Endothelial cell of umbilical vein (primary cell): ENCODE measurements around the gene MEGF11. TPM values are rescaled to one million over a fixed set of nuclear protein-coding genes. Genes with fewer than 3 reads are reported as not detected.

Experiments used
- BruUV-seq: library from RNA; stranded (reverse); fragments of 400-500 nt; replicated peaks from 2 replicates; lab custom pipeline; 2021; lab: Mats Ljungman, UMichigan
- CTCF ChIA-PET: fragments of 300-600, 350-600 bp; sonication (Branson Sonifier 250); formaldehyde crosslinking; loops from one replicate; lab custom pipeline; 2021; ENCODE audit warnings: antibody characterized with exemption, inconsistent platforms; lab: Charles Lee
- POLR2A ChIA-PET: fragments of 300-600, 350-600 bp; sonication (Branson Sonifier 250); formaldehyde crosslinking; loops from one replicate; lab custom pipeline; 2021; ENCODE audit warnings: antibody characterized with exemption, inconsistent platforms; lab: Charles Lee
- DNase-seq: peaks from one replicate; pipeline ENCODE4 v3.0.0-alpha.2; 2011; ENCODE audit warnings: low read depth, low spot score
- FAIRE-seq: peaks from 2 replicates; lab custom pipeline; 2011; peaks lifted over from hg19 to GRCh38; lab: Jason Lieb, UNC
- H2AFZ ChIP-seq: 2 replicates; pipeline ENCODE4 v1.6.0; 2012; ENCODE audit warnings: low read depth, low read length, control low read depth, inconsistent platforms
- H3K27ac ChIP-seq: 2 replicates; pipeline ENCODE4 v1.5.1; 2011; ENCODE audit warnings: low read depth, mild to moderate bottlenecking, control low read depth, low read length, moderate library complexity; ENCODE audit not compliant: insufficient read depth
- H3K27me3 ChIP-seq, 2 experiments: 2 replicates each; pipeline versions ENCODE4 v1.6.0 to v1.6.1; 2011; ENCODE audit warnings: low read length in 2 of 2, mixed read lengths in 1 of 2; ENCODE audit not compliant: control insufficient read depth in 2 of 2, insufficient read depth in 2 of 2
- H3K36me3 ChIP-seq, 2 experiments: 2 replicates in 1 of 2; 3 replicates in 1 of 2; pipeline ENCODE4 v1.5.1; 2011; ENCODE audit warnings: low read length in 2 of 2, mild to moderate bottlenecking in 1 of 2, moderate library complexity in 1 of 2; ENCODE audit not compliant: control insufficient read depth in 2 of 2, insufficient read depth in 2 of 2; ENCODE audit errors: extremely low read depth in 1 of 2
- H3K4me1 ChIP-seq: 3 replicates; pipeline ENCODE4 v1.5.1; 2011; ENCODE audit warnings: mild to moderate bottlenecking, low read length; ENCODE audit not compliant: control insufficient read depth, insufficient read depth; ENCODE audit errors: extremely low read depth
- H3K4me2 ChIP-seq: 2 replicates; pipeline ENCODE4 v1.6.1; 2011; ENCODE audit warnings: low read length, control low read depth, mixed read lengths; ENCODE audit not compliant: insufficient read depth
- H3K4me3 ChIP-seq, 3 experiments: fragments of 200-600 bp in 1 of 3; sonication (generic), shearing (Covaris generic) in 1 of 3; replicated peaks in 1 of 3; 2 replicates each; pipeline ENCODE4 v1.5.1; 2011 to 2016; ENCODE audit warnings: control low read depth in 3 of 3, low read length in 3 of 3, mild to moderate bottlenecking in 2 of 3, inconsistent platforms in 1 of 3, low read depth in 1 of 3, moderate library complexity in 1 of 3; ENCODE audit not compliant: insufficient read depth in 1 of 3
- H3K79me2 ChIP-seq: 2 replicates; pipeline ENCODE4 v1.6.0; 2012; ENCODE audit warnings: low read length, inconsistent platforms; ENCODE audit not compliant: control insufficient read depth, insufficient read depth
- H3K9ac ChIP-seq: replicated peaks from 2 replicates; pipeline ENCODE3; 2011; ENCODE audit warnings: low read length, control low read depth; ENCODE audit not compliant: insufficient read depth; ENCODE audit errors: extremely low read depth
- H3K9me1 ChIP-seq: replicated peaks from 3 replicates; pipeline ENCODE4 v1.6.0; 2011; ENCODE audit warnings: mild to moderate bottlenecking, low read length; ENCODE audit not compliant: control insufficient read depth, insufficient read depth; ENCODE audit errors: extremely low read depth
- H3K9me3 ChIP-seq: replicated peaks from 2 replicates; pipeline ENCODE4 v1.5.1; 2012; ENCODE audit warnings: low read length, inconsistent platforms; ENCODE audit not compliant: control insufficient read depth, insufficient read depth
- H4K20me1 ChIP-seq: replicated peaks from 2 replicates; pipeline ENCODE3; 2011; ENCODE audit warnings: mild to moderate bottlenecking, low read length; ENCODE audit not compliant: control insufficient read depth, insufficient read depth; ENCODE audit errors: extremely low read depth
- CTCF ChIP-seq, 2 donors: IDR thresholded peaks; 1 replicate in 1 of 2; 2 replicates in 1 of 2; pipeline ENCODE4 v1.5.1; 2011; ENCODE audit warnings: low read length in 2 of 2, mild to moderate bottlenecking in 2 of 2, moderate library complexity in 2 of 2, control low read depth in 1 of 2, inconsistent platforms in 1 of 2, low read depth in 1 of 2; ENCODE audit not compliant: insufficient read depth in 1 of 2; ENCODE audit errors: extremely low read depth in 1 of 2
- EZH2 ChIP-seq: IDR thresholded peaks from 2 replicates; pipeline ENCODE4 v1.6.1; 2012; ENCODE audit warnings: borderline replicate concordance, low read depth, mild to moderate bottlenecking, moderate library complexity, low read length, inconsistent platforms; ENCODE audit not compliant: severe bottlenecking
- FOS ChIP-seq: IDR thresholded peaks from 2 replicates; pipeline ENCODE4 v1.6.1; 2011; ENCODE audit warnings: mild to moderate bottlenecking, low read length, moderate library complexity, borderline replicate concordance; ENCODE audit not compliant: insufficient read depth
- GATA2 ChIP-seq: IDR thresholded peaks from 2 replicates; pipeline ENCODE4 v1.7.0; 2011; ENCODE audit warnings: low read depth, mild to moderate bottlenecking, moderate library complexity, mixed read lengths, low read length; ENCODE audit not compliant: insufficient read length, insufficient read depth
- JUN ChIP-seq: IDR thresholded peaks from 2 replicates; pipeline ENCODE4 v1.6.1; 2011; ENCODE audit warnings: borderline replicate concordance, low read depth; ENCODE audit not compliant: insufficient read length, insufficient read depth
- MAX ChIP-seq: IDR thresholded peaks from 2 replicates; pipeline ENCODE4 v1.6.1; 2011; ENCODE audit not compliant: insufficient read depth, insufficient read length
- MYC ChIP-seq: IDR thresholded peaks from one replicate; pipeline ENCODE4 v1.6.1; 2011; ENCODE audit warnings: mild to moderate bottlenecking, low read depth, low read length
- POLR2A ChIP-seq: IDR thresholded peaks from 2 replicates; pipeline ENCODE4 v1.6.1; 2012; ENCODE audit warnings: low read depth, mild to moderate bottlenecking, control low read depth, low read length
- POLR2AphosphoS5 ChIP-seq: IDR thresholded peaks from 2 replicates; pipeline ENCODE4 v1.6.1; 2012; ENCODE audit warnings: low read depth, mild to moderate bottlenecking, control low read depth, low read length, moderate library complexity; ENCODE audit not compliant: insufficient read depth
- dilution Hi-C: fragments of 300-500 bp; cut with MboI; formaldehyde crosslinking; loops from one replicate; pipeline ENCODE4 v1.15.0; 2019; ENCODE audit warnings: low sequenced_read_pairs; ENCODE audit not compliant: extremely low pct_ligation_motif_present
- intact Hi-C: fragments of 100-400 bp; cut with micrococcal nuclease; formaldehyde crosslinking; loops from one replicate; pipeline ENCODE4 v1.10.0; 2022
- polyA plus RNA-seq, 4 experiments: library from polyadenylated mRNA; depleted of rRNA in 3 of 4; stranded (reverse) in 3 of 4; unstranded in 1 of 4; fragments of >200 nt; gene quantifications; 2 replicates each; pipeline versions ENCODE4 v1.2.1 to v1.2.3, GENCODE V29; 2011 to 2012; ENCODE audit warnings: missing spikeins in 1 of 4
- total RNA-seq: library from RNA; stranded (reverse); gene quantifications from 2 replicates; pipeline ENCODE4 v1.2.3, GENCODE V29; 2021

MEGF11 gene
- total and polyA plus RNA-seq, 2 donors (not counting 3 experiments of a cell fraction or from before 2014, with no cell fraction given), result not detected

- dilution Hi-C loops, result no loop called here
Measured at GRCh38 chr15:66019368-66019767, 234.2 kb downstream of the MEGF11 start.

More at GRCh38 chr15:66019368-66019767, 234.2 kb downstream of the MEGF11 start:
- H3K27me3 ChIP-seq, result peaks cover 3 to 4% of the 10 kb centered on the region in 2 experiments
- TF ChIP-seq GATA2 (no peak), CTCF (IDR thresholded peaks at IDR 0.05; ENCODE audit: extremely low read depth in 1 of 2, insufficient read depth in 1 of 2, low read depth in 1 of 2, low read length in 2 of 2) (no peak), EZH2 (no peak), POLR2A (no peak), POLR2AphosphoS5 (no peak), MAX (no peak), MYC (no peak), JUN (no peak), FOS (no peak)
- H2AFZ ChIP-seq, result no peak overlapping the region
- no peak overlapping the region for H3K4me2 ChIP-seq
- ChIA-PET CTCF (interaction anchor here (1.0 kb wide), 1 partner anchor 9 kb away, joined by 3 read pairs; no protein-coding TSS in a partner anchor), POLR2A (no interaction called here)
- no peaks in the 10 kb centered on the region for H3K9me1 ChIP-seq
- H3K4me3 ChIP-seq, result no peak overlapping the region
- no peak for FAIRE-seq
- no peaks in the 10 kb centered on the region for H3K4me1 ChIP-seq
- no peaks in the 10 kb centered on the region for H3K9me3 ChIP-seq
- H3K9ac ChIP-seq, result no peak overlapping the region
- intact Hi-C loops, result no loop called here
- no peaks in the 10 kb centered on the region for H4K20me1 ChIP-seq
- no peak for DNase-seq
- no peaks in the 10 kb centered on the region for H3K79me2 ChIP-seq
- H3K36me3 ChIP-seq, result no peaks in the 10 kb centered on the region
- no peak overlapping the region for H3K27ac ChIP-seq
- no TSS peak for BruUV-seq
